B cell (primary cell): Measurements from ENCODE around the gene WNT6. TPM values are rescaled to one million over a fixed set of nuclear protein-coding genes. Genes with fewer than 3 reads are reported as not detected.

Experiments used
- ATAC-seq: fragments of 200-7000 bp; cut with Tn5 transposase; one replicate; pipeline ENCODE4 v1.10.0; 2021; ENCODE audit warnings: low read depth, mild to moderate bottlenecking, moderate number of reproducible peaks, moderate library complexity
- CTCF ChIA-PET: fragments of 350-600 bp; sonication (Branson Sonifier 250); formaldehyde crosslinking; loops from one replicate; lab custom pipeline; 2021; ENCODE audit warnings: antibody characterized with exemption, inconsistent platforms; lab: Charles Lee
- POLR2A ChIA-PET: fragments of 350-600 bp; sonication (Branson Sonifier 250); formaldehyde crosslinking; loops from one replicate; lab custom pipeline; 2021; ENCODE audit warnings: antibody characterized with exemption; lab: Charles Lee
- DNase-seq: peaks from one replicate; pipeline ENCODE4 v3.0.0; 2013
- H2AFZ ChIP-seq: 2 replicates; pipeline ENCODE4 v1.6.1; 2012; ENCODE audit warnings: mild to moderate bottlenecking, low read depth, low read length; ENCODE audit not compliant: insufficient read depth, poor library complexity, severe bottlenecking
- H3K27ac ChIP-seq, 2 donors: 1 replicate in 1 of 2; 2 replicates in 1 of 2; pipeline ENCODE4 v1.5.1; 2012 to 2013; ENCODE audit warnings: low read length in 2 of 2, mild to moderate bottlenecking in 2 of 2, moderate library complexity in 1 of 2
- H3K27me3 ChIP-seq, 4 experiments: fragments of 200-600 bp in 1 of 4; sonication (generic) in 1 of 4; replicated peaks in 1 of 4; 1 replicate in 2 of 4; 2 replicates in 2 of 4; pipeline versions ENCODE4 v1.6.1 to v1.7.0; 2013 to 2016; ENCODE audit warnings: low read length in 3 of 4, mild to moderate bottlenecking in 2 of 4, mixed read lengths in 1 of 4, moderate library complexity in 1 of 4; ENCODE audit not compliant: insufficient read depth in 4 of 4, control insufficient read depth in 3 of 4; ENCODE audit errors: control extremely low read depth in 1 of 4
- H3K36me3 ChIP-seq, 2 experiments: replicated peaks in 1 of 2; 1 replicate in 1 of 2; 2 replicates in 1 of 2; pipeline versions ENCODE4 v1.6.1 to v1.7.1; 2013; ENCODE audit warnings: low read length in 1 of 2; ENCODE audit not compliant: insufficient read depth in 2 of 2, control insufficient read depth in 1 of 2; ENCODE audit errors: control extremely low read depth in 1 of 2, extremely low read depth in 1 of 2
- H3K4me1 ChIP-seq, 2 donors: fragments of 200-600 bp in 1 of 2; sonication (generic) in 1 of 2; 1 replicate in 1 of 2; 2 replicates in 1 of 2; pipeline versions ENCODE4 v1.5.1 to v1.6.1; 2013 to 2017; ENCODE audit warnings: low read length in 2 of 2; ENCODE audit not compliant: control insufficient read depth in 2 of 2, insufficient read depth in 2 of 2
- H3K4me2 ChIP-seq: replicated peaks from 2 replicates; pipeline ENCODE3; 2012; ENCODE audit warnings: mild to moderate bottlenecking, low read depth, low read length; ENCODE audit not compliant: poor library complexity, severe bottlenecking
- H3K4me3 ChIP-seq, 5 experiments: fragments of 200-600 bp in 1 of 5; sonication (generic) in 1 of 5; 1 replicate in 3 of 5; 2 replicates in 2 of 5; pipeline versions ENCODE4 v1.5.1 to v1.7.0; 2011 to 2016; ENCODE audit warnings: low read length in 4 of 5, mild to moderate bottlenecking in 4 of 5, low read depth in 2 of 5, control low read depth in 1 of 5, moderate library complexity in 1 of 5; ENCODE audit not compliant: insufficient read depth in 1 of 5; ENCODE audit errors: control extremely low read depth in 1 of 5, extremely low read depth in 1 of 5
- H3K79me2 ChIP-seq: fragments of 200-600 bp; sonication (generic); one replicate; pipeline ENCODE4 v1.6.0; 2016; ENCODE audit warnings: low read length; ENCODE audit not compliant: control insufficient read depth, insufficient read depth
- H3K9ac ChIP-seq: fragments of 200-600 bp; sonication (generic); 2 replicates; pipeline ENCODE4 v1.6.1; 2017; ENCODE audit warnings: mild to moderate bottlenecking, low read length, moderate library complexity
- H3K9me3 ChIP-seq, 3 donors: one replicate each; pipeline versions ENCODE4 v1.6.1 to v1.7.1; 2013; ENCODE audit warnings: low read length in 2 of 3; ENCODE audit not compliant: control insufficient read depth in 2 of 3, insufficient read depth in 1 of 3; ENCODE audit errors: control extremely low read depth in 1 of 3
- H4K20me1 ChIP-seq: 2 replicates; pipeline ENCODE4 v1.6.0; 2012; ENCODE audit warnings: mild to moderate bottlenecking, low read length; ENCODE audit not compliant: insufficient read depth, control insufficient read depth, poor library complexity, severe bottlenecking
- H3K27ac Mint-ChIP-seq: one replicate; pipeline ENCODE4 v1.8.0; 2021; ENCODE audit warnings: mixed read lengths
- H3K27me3 Mint-ChIP-seq: one replicate; pipeline ENCODE4 v1.8.0; 2021; ENCODE audit warnings: mixed read lengths
- H3K4me1 Mint-ChIP-seq: one replicate; pipeline ENCODE4 v1.8.0; 2021; ENCODE audit warnings: mixed read lengths
- H3K4me3 Mint-ChIP-seq: one replicate; pipeline ENCODE4 v1.8.0; 2021; ENCODE audit warnings: mixed read lengths
- H3K9me3 Mint-ChIP-seq: one replicate; pipeline ENCODE4 v1.8.0; 2022; ENCODE audit warnings: mixed read lengths; ENCODE audit not compliant: insufficient read depth
- EZH2 ChIP-seq: IDR thresholded peaks from 2 replicates; pipeline ENCODE4 v1.6.1; 2012; ENCODE audit warnings: borderline replicate concordance, low read depth, mild to moderate bottlenecking, moderate library complexity, low read length; ENCODE audit not compliant: insufficient read depth, poor library complexity, severe bottlenecking
- WGBS: methylation state at CpG from one replicate; pipeline ENCODE4 v1.1.5; 2013; ENCODE audit warnings: missing lambda C conversion rate; ENCODE audit not compliant: insufficient coverage; 5-methylcytosine and 5-hydroxymethylcytosine counted together
- intact Hi-C: fragments of 100-400 bp; cut with micrococcal nuclease; formaldehyde crosslinking; loops from one replicate; pipeline ENCODE4 v1.10.0; 2022
- polyA plus RNA-seq: library from polyadenylated mRNA; depleted of rRNA; stranded (reverse); fragments of >200 nt; gene quantifications from 2 replicates; pipeline ENCODE4 v1.2.3, GENCODE V29; 2012
- total RNA-seq, 2 donors: library from RNA; stranded (reverse); fragments of 120-200 nt in 1 of 2; gene quantifications; 1 replicate in 1 of 2; 2 replicates in 1 of 2; pipeline versions ENCODE4 v1.2.3 to v1.2.4, GENCODE V29; 2013 to 2022
- TF ChIP-seq, protein P1 (sequence below): fragments of 200-600 bp; IDR thresholded peaks from one replicate; pipeline ENCODE4 v1.8.0; 2022; ENCODE audit warnings: antibody characterized with exemption, mild to moderate bottlenecking

WNT6 gene
- total and polyA plus RNA-seq, 2 donors (not counting 1 experiment from before 2014, with no cell fraction given), result 0.84 to 2.0 TPM

DNA sequence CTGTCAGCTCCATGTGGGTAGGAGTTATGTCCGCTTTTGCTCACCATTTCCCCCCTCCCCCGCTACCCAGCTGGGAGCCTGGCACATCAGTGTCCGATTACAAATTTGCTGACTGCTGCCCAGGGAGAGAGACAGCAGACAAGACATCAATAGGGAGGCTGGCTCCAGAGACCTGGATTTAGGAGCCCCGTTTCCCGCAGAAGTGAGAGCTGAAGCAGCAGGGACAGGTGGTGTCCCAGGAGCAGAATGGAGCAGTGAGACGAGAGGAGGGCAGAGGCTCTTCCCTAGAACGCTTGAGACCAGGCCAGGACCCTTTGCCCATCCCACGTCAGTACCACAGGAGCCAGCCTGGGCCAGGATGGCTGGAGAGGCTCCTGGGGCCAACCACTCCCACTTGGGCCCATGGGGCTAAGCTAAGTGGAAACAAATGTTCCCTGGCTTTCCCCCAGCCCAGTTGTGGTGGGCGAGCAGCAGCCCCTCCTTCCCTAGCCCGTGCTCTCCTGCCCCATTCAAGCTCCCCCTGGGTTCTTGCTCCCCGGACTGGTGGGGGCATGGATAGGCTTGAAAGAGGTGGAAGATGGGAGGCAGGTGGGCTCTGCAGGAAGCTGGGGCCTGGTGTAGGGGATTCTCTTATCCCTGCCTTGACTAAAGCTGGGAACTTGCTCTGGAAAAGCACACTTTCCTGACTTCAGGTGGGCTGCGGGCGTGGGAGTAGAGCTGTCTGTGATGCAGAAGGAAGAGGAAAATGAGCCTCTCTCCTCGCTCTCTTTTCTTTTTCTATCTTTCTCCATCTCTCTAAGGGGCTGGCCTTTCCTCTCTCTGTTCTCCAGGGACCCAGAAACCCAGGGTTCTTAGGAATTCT, 4.1 kb upstream of the WNT6 start:
- WGBS, result 39% methylated on average over 6 of the region's 14 CpGs
- Histone ChIP-seq H3K4me1 (peaks cover 19 to 24% of the 10 kb centered on the region in 2 donors), H3K9me3 (peaks cover 0 to 12% (median 0%) of the 10 kb centered on the region in 3 donors), H3K27me3 (peaks cover 0 to 77% (median 41%) of the 10 kb centered on the region in 4 experiments), H3K9ac (no peak overlapping the region), H4K20me1 (no peaks in the 10 kb centered on the region), H3K4me2 (no peak overlapping the region), H3K27ac (no peak overlapping the region), H2AFZ (no peak overlapping the region), H3K79me2 (no peaks in the 10 kb centered on the region), H3K4me3 (no peak overlapping the region), H3K36me3 (no peaks in the 10 kb centered on the region)
- DNase-seq (no peak), ATAC-seq (no peak)
- intact Hi-C loops, result no loop called here
- Mint-ChIP-seq H3K9me3 (no peaks in the 10 kb centered on the region), H3K27me3 (peaks cover 74% of the 10 kb centered on the region), H3K27ac (no peak overlapping the region), H3K4me1 (peaks cover 13% of the 10 kb centered on the region), H3K4me3 (no peak overlapping the region)
- ChIA-PET POLR2A (interaction anchor here (0.7 kb wide), 1 partner anchor 37 kb away, joined by 3 read pairs; no protein-coding TSS in a partner anchor), CTCF (interaction anchor here (0.8 to 10.3 kb wide), 6 partner anchors 13 to 298 kb away, joined by 3 to 129 read pairs (median 6); partner anchors contain the start of gene WNT10A)
- no peak for TF ChIP-seq EZH2
- TF ChIP-seq, protein P1, sequence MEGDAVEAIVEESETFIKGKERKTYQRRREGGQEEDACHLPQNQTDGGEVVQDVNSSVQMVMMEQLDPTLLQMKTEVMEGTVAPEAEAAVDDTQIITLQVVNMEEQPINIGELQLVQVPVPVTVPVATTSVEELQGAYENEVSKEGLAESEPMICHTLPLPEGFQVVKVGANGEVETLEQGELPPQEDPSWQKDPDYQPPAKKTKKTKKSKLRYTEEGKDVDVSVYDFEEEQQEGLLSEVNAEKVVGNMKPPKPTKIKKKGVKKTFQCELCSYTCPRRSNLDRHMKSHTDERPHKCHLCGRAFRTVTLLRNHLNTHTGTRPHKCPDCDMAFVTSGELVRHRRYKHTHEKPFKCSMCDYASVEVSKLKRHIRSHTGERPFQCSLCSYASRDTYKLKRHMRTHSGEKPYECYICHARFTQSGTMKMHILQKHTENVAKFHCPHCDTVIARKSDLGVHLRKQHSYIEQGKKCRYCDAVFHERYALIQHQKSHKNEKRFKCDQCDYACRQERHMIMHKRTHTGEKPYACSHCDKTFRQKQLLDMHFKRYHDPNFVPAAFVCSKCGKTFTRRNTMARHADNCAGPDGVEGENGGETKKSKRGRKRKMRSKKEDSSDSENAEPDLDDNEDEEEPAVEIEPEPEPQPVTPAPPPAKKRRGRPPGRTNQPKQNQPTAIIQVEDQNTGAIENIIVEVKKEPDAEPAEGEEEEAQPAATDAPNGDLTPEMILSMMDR, result no peak
